Neutrophil (primary cell): ENCODE data around the gene SPSB1.
"Not testable (repeated sequence)": the region's sequence is repeated elsewhere in the genome, so short reads cannot be mapped to it uniquely, and the experiment has no call there.

Source experiments
- H3K27ac ChIP-seq: fragments of 200-600 bp; sonication (generic); 2 replicates; pipeline ENCODE4 v1.5.1; 2016; ENCODE audit warnings: mild to moderate bottlenecking, moderate library complexity
- H3K27me3 ChIP-seq: fragments of 200-600 bp; sonication (generic); 2 replicates; pipeline ENCODE4 v1.6.0; 2016; ENCODE audit warnings: mild to moderate bottlenecking
- H3K36me3 ChIP-seq: fragments of 200-600 bp; sonication (generic); 2 replicates; pipeline ENCODE4 v1.5.1; 2017
- H3K4me1 ChIP-seq, 2 experiments: fragments of 200-600 bp in 1 of 2; sonication (generic) in 1 of 2; 1 replicate in 1 of 2; 2 replicates in 1 of 2; pipeline versions ENCODE4 v1.5.1 to v1.6.1; 2013 to 2016; ENCODE audit warnings: low read depth in 1 of 2, low read length in 1 of 2, mild to moderate bottlenecking in 1 of 2, moderate library complexity in 1 of 2; ENCODE audit not compliant: control insufficient read depth in 1 of 2, insufficient read depth in 1 of 2
- H3K4me3 ChIP-seq, 2 experiments: fragments of 200-600 bp in 1 of 2; sonication (generic) in 1 of 2; 1 replicate in 1 of 2; 2 replicates in 1 of 2; pipeline ENCODE4 v1.5.1; 2013 to 2016; ENCODE audit warnings: low read depth in 1 of 2, low read length in 1 of 2, mild to moderate bottlenecking in 1 of 2, moderate library complexity in 1 of 2
- H3K9me3 ChIP-seq: fragments of 200-600 bp; sonication (generic); 2 replicates; pipeline ENCODE4 v1.5.1; 2016
- TF ChIP-seq, protein P1 (sequence below): fragments of 200-600 bp; sonication (generic); IDR thresholded peaks from 2 replicates; pipeline ENCODE4 v1.5.1; 2016; ENCODE audit warnings: antibody characterized with exemption

SPSB1 gene

DNA sequence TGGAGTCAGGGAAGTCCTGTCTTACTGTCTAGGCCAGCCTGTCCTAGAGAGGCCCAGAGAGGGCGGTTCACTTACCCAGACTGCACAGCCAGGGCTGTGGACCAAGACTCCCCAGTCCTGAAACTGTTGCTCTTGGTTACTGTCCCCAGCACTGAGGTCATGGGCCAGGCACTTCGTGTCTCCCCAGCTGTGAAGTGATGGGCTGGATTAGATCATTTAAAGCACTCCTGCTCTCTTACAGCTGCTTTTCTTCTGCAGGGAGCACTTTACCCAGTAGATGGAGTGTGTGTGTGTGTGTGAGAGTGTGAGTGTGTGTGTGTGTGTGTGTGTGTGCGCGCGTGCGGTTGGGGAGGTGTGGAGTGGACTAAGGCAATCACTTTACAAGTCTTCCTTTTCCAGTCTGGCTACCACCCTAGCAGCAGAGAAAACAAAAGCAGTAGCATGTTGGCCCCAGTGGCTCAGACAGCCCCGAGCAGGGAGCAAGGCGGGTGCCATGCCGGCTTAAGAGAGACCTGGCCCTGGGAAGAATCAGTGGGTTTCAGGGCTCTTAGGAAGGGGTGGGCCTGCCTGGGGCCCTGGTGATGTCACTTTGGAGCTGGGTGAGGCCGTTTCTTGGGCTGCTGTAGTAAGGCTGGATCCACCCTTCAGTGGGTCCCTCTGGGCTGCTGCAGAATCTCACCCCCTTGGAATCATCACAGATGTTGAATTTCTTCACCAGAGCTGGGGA lies 2.4 kb downstream of the SPSB1 start:
- peaks cover 77% of the 10 kb centered on the region for H3K27me3 ChIP-seq
- H3K4me1 ChIP-seq, result peaks cover 12 to 14% of the 10 kb centered on the region in 2 experiments
- H3K27ac ChIP-seq, result no peak overlapping the region
- no peak overlapping the region for H3K4me3 ChIP-seq
- no peaks in the 10 kb centered on the region for H3K36me3 ChIP-seq
- TF ChIP-seq, protein P1, sequence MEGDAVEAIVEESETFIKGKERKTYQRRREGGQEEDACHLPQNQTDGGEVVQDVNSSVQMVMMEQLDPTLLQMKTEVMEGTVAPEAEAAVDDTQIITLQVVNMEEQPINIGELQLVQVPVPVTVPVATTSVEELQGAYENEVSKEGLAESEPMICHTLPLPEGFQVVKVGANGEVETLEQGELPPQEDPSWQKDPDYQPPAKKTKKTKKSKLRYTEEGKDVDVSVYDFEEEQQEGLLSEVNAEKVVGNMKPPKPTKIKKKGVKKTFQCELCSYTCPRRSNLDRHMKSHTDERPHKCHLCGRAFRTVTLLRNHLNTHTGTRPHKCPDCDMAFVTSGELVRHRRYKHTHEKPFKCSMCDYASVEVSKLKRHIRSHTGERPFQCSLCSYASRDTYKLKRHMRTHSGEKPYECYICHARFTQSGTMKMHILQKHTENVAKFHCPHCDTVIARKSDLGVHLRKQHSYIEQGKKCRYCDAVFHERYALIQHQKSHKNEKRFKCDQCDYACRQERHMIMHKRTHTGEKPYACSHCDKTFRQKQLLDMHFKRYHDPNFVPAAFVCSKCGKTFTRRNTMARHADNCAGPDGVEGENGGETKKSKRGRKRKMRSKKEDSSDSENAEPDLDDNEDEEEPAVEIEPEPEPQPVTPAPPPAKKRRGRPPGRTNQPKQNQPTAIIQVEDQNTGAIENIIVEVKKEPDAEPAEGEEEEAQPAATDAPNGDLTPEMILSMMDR, result no peak
- H3K9me3 ChIP-seq, result no peaks in the 10 kb centered on the region

DNA sequence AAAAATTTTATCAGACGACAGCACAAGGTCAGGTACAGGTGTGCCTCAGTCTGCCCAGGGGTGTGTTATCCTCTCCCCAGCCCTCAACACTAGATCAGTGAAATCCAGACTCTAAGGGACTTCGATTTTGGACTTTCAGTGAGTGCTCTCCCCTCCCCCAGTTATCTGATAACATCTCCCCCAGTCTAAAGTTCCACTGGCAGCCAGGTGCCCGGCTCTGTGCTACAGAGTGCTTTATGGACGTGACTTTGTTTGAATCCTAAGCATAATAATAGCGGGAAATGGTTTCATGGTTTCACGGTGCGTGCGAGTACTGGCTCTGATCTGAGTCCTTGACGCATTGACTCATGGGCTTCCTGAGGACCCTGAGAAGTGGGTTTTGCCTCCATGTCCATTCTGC lies 3.2 kb downstream of the SPSB1 start:
- no peaks in the 10 kb centered on the region for H3K9me3 ChIP-seq
- H3K4me3 ChIP-seq, result no peak overlapping the region
- no peaks in the 10 kb centered on the region for H3K36me3 ChIP-seq
- H3K27ac ChIP-seq, result no peak overlapping the region
- H3K27me3 ChIP-seq, result peaks cover 69% of the 10 kb centered on the region
- peaks cover 7 to 11% of the 10 kb centered on the region in 2 experiments for H3K4me1 ChIP-seq
- TF ChIP-seq, protein P1, result no peak

DNA sequence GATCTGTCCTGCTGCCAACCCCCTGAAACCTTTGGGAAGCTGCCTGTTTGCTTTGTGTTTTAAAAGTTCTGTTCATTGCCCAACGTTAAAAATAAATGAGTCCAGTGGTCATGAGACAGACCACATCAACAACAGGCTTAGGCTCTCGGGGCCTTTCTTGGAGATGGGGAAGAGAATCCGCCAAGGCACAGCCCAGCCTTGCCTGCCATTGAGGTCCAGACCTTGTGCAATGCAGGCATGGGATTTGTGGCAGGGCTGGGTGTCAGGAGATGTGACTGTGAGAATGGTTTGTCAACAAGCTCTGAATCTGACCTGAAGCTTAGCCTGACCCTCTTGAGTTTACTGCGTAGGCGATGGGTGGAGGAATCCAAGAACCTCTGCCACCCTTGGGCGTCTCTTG lies 4.2 kb downstream of the SPSB1 start:
- Histone ChIP-seq H3K4me1 (peaks cover 7 to 11% of the 10 kb centered on the region in 2 experiments), H3K4me3 (no peak overlapping the region), H3K27me3 (peaks cover 60% of the 10 kb centered on the region), H3K9me3 (no peaks in the 10 kb centered on the region), H3K27ac (no peak overlapping the region), H3K36me3 (no peaks in the 10 kb centered on the region)
- TF ChIP-seq, protein P1, result no peak

DNA sequence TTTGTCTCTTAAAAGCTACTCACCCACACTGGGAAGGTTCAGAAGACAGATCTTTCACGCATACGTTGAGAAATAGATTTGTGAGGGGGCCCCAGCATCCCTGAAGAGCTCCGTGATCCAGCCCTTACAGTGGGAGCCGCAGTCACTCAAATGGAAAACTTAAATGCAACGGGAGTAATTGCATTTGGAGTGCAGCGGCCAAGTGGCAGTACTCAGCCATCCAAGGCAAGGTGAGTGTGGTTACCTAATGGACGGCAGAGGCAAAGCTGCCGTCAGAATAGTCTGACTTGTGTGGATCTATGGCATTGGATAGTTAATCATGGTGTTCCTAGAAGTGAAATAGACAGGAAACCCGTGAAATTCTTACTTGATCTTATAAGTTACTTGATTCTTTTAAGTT lies 5.1 kb downstream of the SPSB1 start:
- Histone ChIP-seq H3K27ac (no peak overlapping the region), H3K27me3 (peaks cover 50% of the 10 kb centered on the region), H3K9me3 (no peaks in the 10 kb centered on the region), H3K4me3 (no peak overlapping the region), H3K4me1 (peaks cover 7 to 11% of the 10 kb centered on the region in 2 experiments), H3K36me3 (no peaks in the 10 kb centered on the region)
- TF ChIP-seq, protein P1, result no peak

DNA sequence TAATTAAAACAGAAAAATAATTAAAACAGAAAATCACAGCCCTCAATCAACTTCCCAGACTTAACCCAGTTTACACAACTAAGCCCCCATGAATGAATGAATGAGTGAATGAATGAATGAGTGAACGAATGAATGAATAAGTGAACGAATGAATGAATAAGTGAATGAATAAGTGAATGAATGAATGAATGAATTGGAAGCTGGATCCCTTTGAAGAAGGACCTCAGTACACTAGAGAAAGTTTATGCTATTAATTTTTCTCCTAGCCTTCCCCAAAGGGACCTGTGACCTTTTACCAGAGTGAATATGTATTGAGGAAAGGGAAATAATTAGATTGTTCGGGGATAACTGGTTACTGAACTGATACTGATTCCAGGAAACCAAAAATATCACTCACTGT lies 5.6 kb downstream of the SPSB1 start:
- H3K4me1 ChIP-seq, result peaks cover 7 to 11% of the 10 kb centered on the region in 2 experiments

DNA sequence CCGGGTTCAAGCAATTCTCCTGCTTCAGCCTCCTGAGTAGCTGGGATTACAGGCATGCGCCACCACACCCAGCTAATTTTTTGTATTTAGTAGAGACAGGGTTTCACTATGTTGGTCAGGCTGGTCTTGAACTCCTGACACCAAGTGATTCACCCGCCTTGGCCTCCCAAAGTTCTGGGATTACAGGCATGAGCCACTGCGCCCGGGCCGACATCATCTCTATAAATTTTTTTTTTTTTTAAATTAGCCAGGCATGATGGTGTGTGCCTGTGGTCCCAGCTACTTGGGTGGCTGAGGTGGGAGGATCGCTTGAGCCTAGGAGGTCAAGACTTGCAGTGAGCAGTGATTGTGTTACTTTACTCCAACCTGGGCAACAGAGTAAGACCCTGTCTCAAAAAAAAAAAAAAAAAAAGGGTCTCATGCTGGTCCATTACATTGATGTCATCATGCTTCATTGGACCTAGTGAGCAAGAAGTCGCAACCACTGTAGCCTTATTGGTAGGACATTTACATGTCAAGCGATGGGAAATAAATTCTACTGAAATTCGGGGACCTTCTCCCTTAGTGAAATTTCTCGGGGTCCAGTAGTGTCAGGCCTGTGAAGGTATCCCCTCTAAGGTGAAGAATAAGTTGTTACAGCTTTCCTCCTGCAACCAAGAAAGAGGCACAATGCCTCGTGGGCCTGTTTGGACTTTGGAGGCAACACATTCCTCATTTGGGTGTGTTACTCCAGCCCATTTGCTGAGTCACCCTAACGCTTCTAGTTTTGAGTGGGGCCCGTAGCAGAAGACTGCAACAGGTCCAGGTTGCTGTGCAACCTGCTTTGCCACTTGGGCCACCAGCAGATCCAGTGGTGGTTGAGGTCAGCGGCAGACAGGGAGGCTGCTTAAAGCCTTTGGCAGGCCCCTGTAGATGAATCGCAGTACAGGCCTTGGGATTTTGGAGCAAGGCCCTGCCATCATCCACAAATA lies 7.2 kb downstream of the SPSB1 start:
- not testable (repeated sequence) for H3K4me1 ChIP-seq, H3K27ac ChIP-seq, H3K36me3 ChIP-seq, H3K4me3 ChIP-seq, H3K9me3 ChIP-seq
- H3K27me3 ChIP-seq, result peaks cover 34% of the 10 kb centered on the region

More for the DNA sequence above, 5.6 kb downstream of the SPSB1 start:
- H3K9me3 ChIP-seq, result no peaks in the 10 kb centered on the region
- H3K4me3 ChIP-seq, result no peak overlapping the region
- H3K36me3 ChIP-seq, result no peaks in the 10 kb centered on the region
- TF ChIP-seq, protein P1, result no peak
- H3K27me3 ChIP-seq, result peaks cover 46% of the 10 kb centered on the region
- H3K27ac ChIP-seq, result no peak overlapping the region
